Duodenal mucosa (tissue), 2 donors: Measurements from ENCODE around the gene ARL15.
A peak's percentile ranks its signal among the peaks of the same experiment; 100 is the strongest.
"Not testable (repeated sequence)": the region's sequence is repeated elsewhere in the genome, so short reads cannot be mapped to it uniquely, and the experiment has no call there.

Experiments used
- H3K27ac ChIP-seq: one replicate; pipeline ENCODE4 v1.7.0; 2013; ENCODE audit warnings: low read depth, low read length
- H3K27me3 ChIP-seq, 2 donors: one replicate each; pipeline ENCODE4 v1.7.0; 2013; ENCODE audit warnings: low read length in 2 of 2, control low read depth in 1 of 2; ENCODE audit not compliant: insufficient read depth in 2 of 2, control insufficient read depth in 1 of 2
- H3K36me3 ChIP-seq, 2 donors: one replicate each; pipeline ENCODE4 v1.7.0; 2013; ENCODE audit warnings: low read length in 2 of 2, control low read depth in 1 of 2; ENCODE audit not compliant: insufficient read depth in 2 of 2, control insufficient read depth in 1 of 2
- H3K4me1 ChIP-seq, 2 donors: one replicate each; pipeline ENCODE4 v1.7.0; 2013; ENCODE audit warnings: low read length in 2 of 2, control low read depth in 1 of 2; ENCODE audit not compliant: insufficient read depth in 2 of 2, control insufficient read depth in 1 of 2
- H3K4me3 ChIP-seq, 2 donors: one replicate each; pipeline ENCODE4 v1.7.0; 2013; ENCODE audit warnings: low read length in 2 of 2, low read depth in 1 of 2
- H3K9ac ChIP-seq, 2 donors: one replicate each; pipeline ENCODE4 v1.7.0; 2013; ENCODE audit warnings: low read length in 2 of 2, low read depth in 1 of 2
- H3K9me3 ChIP-seq, 2 donors: one replicate each; pipeline ENCODE4 v1.7.0; 2013; ENCODE audit warnings: low read length in 2 of 2, control low read depth in 1 of 2; ENCODE audit not compliant: control insufficient read depth in 1 of 2

ARL15 gene

DNA sequence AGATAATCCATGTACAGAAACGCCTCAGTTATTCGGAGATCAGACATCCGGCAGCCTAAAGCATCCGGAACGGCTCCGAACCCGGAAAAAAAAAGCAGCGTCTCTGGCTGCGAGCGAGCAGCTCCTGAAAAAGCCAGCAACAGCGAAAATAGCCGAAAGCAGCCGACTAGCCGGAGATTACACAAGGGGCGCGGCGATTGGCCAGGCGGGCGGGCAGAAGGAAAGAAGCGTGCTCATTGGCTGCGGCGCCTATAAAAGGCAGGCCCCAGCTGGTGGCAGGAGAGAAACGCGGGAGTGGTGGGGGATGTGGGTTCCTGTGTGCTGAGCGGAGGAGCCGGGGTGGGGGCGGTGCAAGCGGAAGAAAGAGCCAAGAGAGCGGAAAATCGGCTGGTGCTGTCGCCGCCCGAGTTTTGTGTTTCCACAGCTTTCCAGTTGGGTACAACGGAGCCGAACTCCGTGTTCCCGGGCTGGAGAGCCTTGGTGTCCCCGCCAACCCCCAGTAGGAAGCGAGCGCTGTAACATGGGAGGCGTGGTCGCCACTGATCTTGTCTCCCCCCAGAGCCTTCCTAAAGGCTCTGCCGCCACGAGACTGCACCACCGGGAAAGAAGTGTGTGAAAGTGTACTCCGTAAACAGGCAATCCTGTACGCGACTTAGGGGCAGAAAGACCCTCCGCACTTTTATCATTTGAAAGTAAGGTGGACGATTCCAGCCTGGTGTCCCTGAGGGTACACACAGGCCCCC, at the start of gene ARL15:
ARL15 (minus strand) TSS at position 141 of the 743 bp plus-strand sequence.
- peaks cover 30 to 33% of the 10 kb centered on the region in 2 donors for H3K4me1 ChIP-seq
- peak within 1 kb of the TSS; percentile 94 to 97 for H3K4me3 ChIP-seq
- H3K27me3 ChIP-seq = no peaks in the 10 kb centered on the region
- peak within 1 kb of the TSS; percentile 89 to 95 for H3K9ac ChIP-seq
- H3K27ac ChIP-seq = peak within 1 kb of the TSS; percentile 54
- H3K9me3 ChIP-seq = no peaks in the 10 kb centered on the region
- H3K36me3 ChIP-seq = no peaks in the 10 kb centered on the region

DNA sequence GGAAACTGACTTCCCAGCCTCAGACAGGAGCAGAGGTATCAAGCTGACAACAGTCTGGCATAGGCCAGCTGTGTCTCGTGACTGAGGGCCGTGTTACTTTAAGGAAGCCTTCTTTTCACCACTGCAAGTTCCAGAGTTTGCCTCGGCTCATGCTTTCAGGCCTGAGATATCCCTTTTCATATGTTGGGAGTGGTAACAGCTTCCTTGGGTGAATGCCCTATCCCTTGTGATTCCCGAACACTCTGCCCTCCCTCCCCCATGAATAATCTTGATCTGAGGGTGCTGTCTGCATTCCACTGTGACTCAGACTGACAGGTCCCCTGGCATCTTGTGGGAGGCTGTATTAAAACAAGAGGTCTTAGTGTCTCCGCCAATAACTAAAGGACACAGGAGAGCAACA, 49.7 kb upstream of the ARL15 start:
- H3K4me3 ChIP-seq = no peak overlapping the region
- H3K27ac ChIP-seq = no peak overlapping the region
- peaks cover 20 to 36% of the 10 kb centered on the region in 2 donors for H3K4me1 ChIP-seq
- H3K27me3 ChIP-seq = peaks cover 0 to 5% of the 10 kb centered on the region in 2 donors
- H3K36me3 ChIP-seq = no peaks in the 10 kb centered on the region
- H3K9ac ChIP-seq = no peak overlapping the region
- peaks cover 0 to under 1% of the 10 kb centered on the region in 2 donors for H3K9me3 ChIP-seq

DNA sequence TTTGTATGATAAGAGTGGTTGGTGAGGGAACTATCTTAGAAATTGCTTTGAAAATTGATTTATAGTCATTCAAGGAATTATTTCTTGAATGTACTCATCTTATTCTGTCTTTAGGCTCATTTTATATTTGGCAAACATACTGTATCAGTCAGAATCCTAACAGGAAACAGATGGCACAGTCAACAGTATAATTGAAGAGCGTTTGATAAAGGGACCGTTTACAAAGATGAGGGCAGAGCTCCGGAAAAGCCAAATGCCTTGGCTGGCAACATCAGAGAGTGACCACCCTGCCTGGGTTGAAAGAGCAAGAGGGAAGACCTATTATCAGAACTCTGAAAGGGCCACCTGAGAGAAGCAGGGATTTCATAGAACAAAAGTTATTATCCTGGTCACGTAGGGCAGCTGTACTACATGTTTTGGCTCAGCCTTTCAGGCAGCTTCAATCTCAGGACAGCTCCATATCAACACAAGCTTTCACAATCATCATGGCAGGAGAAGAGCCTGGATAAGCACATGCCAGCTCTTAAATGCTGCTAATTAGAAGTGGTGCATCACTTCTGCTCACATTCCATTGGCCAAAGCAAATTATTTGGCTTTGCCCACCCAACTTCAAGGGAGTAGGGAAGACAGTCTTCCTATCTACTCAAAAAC, 47.2 kb upstream of the ARL15 start:
- H3K27me3 ChIP-seq = peaks cover 0 to 5% of the 10 kb centered on the region in 2 donors
- H3K9me3 ChIP-seq = peaks cover 11 to 19% of the 10 kb centered on the region in 2 donors
- no peaks in the 10 kb centered on the region for H3K36me3 ChIP-seq
- H3K4me3 ChIP-seq = no peak overlapping the region
- H3K4me1 ChIP-seq = peaks cover 20 to 30% of the 10 kb centered on the region in 2 donors
- no peak overlapping the region for H3K27ac ChIP-seq
- no peak overlapping the region for H3K9ac ChIP-seq

DNA sequence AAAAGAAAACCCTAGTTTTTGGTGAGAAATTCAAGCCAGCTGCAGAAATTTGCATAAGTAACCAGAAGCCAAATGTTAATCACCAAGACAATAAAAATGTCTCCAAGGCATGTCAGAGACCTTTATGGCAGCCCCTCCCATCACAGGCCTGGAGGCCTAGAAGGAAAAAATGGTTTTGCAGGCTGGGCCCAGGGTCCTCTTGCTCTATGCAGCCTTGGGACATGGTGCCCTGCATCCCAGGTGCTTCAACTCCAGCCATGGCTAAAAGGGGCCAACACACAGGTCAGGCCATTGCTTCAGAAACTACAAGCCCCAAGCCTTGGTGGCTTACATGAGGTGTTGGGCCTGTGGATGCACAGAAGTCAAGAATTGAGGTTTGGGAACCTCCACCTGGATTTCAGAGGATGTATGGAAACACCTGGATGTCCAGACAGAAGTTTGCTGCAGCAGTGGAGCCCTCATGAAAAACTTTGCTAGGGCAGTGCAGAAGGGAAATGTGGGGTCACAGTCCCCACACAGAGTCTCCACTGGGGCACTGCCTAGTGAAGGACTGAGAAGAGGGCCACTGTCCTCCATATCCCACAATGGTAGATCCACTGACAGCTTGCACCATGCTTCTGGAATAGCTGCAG, 43.7 kb upstream of the ARL15 start:
- H3K27me3 ChIP-seq, H3K9ac ChIP-seq, H3K4me1 ChIP-seq, H3K4me3 ChIP-seq, H3K36me3 ChIP-seq, H3K27ac ChIP-seq: not testable (repeated sequence)
- peaks cover 11 to 19% of the 10 kb centered on the region in 2 donors for H3K9me3 ChIP-seq

- H3K9ac ChIP-seq, H3K27me3 ChIP-seq, H3K27ac ChIP-seq, H3K4me3 ChIP-seq, H3K36me3 ChIP-seq, H3K4me1 ChIP-seq: not testable (repeated sequence)
- H3K9me3 ChIP-seq = peaks cover 11 to 19% of the 10 kb centered on the region in 2 donors
These were observed 42.2 kb upstream of the ARL15 start for GRCh38 chr5:54352580-54352979.

DNA sequence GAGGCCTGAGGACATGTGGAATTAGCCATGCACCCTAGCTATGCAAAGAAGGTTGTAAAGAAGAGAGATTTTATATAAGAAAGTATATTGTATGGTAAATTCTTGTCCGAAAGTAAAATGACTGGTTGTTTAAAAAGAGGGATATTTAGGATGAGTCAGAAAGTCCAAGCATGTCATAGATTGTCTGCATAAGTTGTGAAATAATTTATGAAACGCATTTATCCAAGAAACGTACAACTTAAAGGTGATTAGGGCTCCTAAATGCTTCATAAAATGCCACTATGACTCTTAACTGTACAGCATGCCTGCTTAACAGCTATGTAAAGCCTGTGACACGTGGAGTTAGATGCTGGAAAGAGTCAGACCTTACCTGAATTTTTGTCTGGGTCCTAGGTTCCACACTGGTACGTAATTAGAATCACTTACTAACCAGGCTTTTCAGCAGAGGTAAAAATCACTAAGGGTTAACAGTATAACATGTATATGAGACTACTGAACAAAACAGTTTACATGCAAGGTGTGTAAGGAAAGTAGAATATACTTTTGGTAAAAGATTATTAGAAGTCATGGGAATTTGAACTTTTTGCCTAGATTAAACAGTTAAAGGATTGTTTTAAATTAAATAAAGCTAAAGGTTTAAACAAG, 37.0 kb upstream of the ARL15 start:
- Histone ChIP-seq H3K9ac (no peak overlapping the region), H3K9me3 (peaks cover 4% of the 10 kb centered on the region in 2 donors), H3K27me3 (no peaks in the 10 kb centered on the region), H3K4me3 (no peak overlapping the region), H3K36me3 (no peaks in the 10 kb centered on the region), H3K4me1 (no peaks in the 10 kb centered on the region), H3K27ac (no peak overlapping the region)

- no peaks in the 10 kb centered on the region for H3K4me1 ChIP-seq
- H3K4me3 ChIP-seq = no peak overlapping the region
- no peak overlapping the region for H3K9ac ChIP-seq
- H3K9me3 ChIP-seq = peaks cover 4% of the 10 kb centered on the region in 2 donors
- no peak overlapping the region for H3K27ac ChIP-seq
- no peaks in the 10 kb centered on the region for H3K36me3 ChIP-seq
- H3K27me3 ChIP-seq = no peaks in the 10 kb centered on the region
These were observed 34.3 kb upstream of the ARL15 start for GRCh38 chr5:54344653-54345052.

- H3K9me3 ChIP-seq = peaks cover 0 to 3% of the 10 kb centered on the region in 2 donors
- no peaks in the 10 kb centered on the region for H3K27me3 ChIP-seq
- H3K4me1 ChIP-seq = no peaks in the 10 kb centered on the region
- no peak overlapping the region for H3K4me3 ChIP-seq
- no peak overlapping the region for H3K27ac ChIP-seq
- no peak overlapping the region for H3K9ac ChIP-seq
- no peaks in the 10 kb centered on the region for H3K36me3 ChIP-seq
These were observed 31.6 kb upstream of the ARL15 start for GRCh38 chr5:54341971-54342370.

GRCh38 chr5:54337523-54337922, 27.1 kb upstream of the ARL15 start:
- no peaks in the 10 kb centered on the region for H3K36me3 ChIP-seq
- H3K4me3 ChIP-seq = no peak overlapping the region
- peaks cover 5 to 8% of the 10 kb centered on the region in 2 donors for H3K9me3 ChIP-seq
- H3K4me1 ChIP-seq = no peaks in the 10 kb centered on the region
- H3K9ac ChIP-seq = no peak overlapping the region
- H3K27ac ChIP-seq = no peak overlapping the region
- no peaks in the 10 kb centered on the region for H3K27me3 ChIP-seq

DNA sequence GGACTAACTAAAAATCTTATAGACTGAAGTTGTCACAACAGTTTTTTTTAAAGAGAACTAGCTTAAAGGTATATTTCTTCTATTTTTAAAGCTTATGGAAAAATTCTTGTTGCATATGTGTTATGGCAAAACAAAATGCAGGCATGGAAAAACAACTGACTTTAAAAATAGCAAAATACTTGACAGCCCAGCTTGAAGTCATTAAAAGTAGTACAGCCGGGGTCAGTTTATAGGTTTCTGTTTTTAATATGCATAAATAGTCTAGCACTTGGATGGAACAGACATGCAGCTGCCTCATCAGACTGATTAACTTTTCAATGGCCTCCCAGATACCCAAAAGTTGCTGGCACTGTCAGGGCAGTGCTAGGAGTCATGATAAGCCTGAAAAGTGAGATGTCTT, 22.3 kb upstream of the ARL15 start:
- H3K9me3 ChIP-seq = peaks cover 5 to 7% of the 10 kb centered on the region in 2 donors
- no peak overlapping the region for H3K4me3 ChIP-seq
- peaks cover 0 to 4% of the 10 kb centered on the region in 2 donors for H3K27me3 ChIP-seq
- H3K9ac ChIP-seq = no peak overlapping the region
- no peaks in the 10 kb centered on the region for H3K36me3 ChIP-seq
- H3K27ac ChIP-seq = no peak overlapping the region
- peaks cover 0 to 10% of the 10 kb centered on the region in 2 donors for H3K4me1 ChIP-seq
